ENCODE measurements around the gene CHTF8.
"Not testable (repeated sequence)": the region's sequence is repeated elsewhere in the genome, so short reads cannot be mapped to it uniquely, and the experiment has no call there.

CHTF8 gene

GRCh38 chr16:69138608-69139007 is 6.2 kb upstream of the CHTF8 start:
- DNase-seq (ENCODE audit: low spot score) = no peak

- no peak for DNase-seq (ENCODE audit: low spot score)
These were observed 1.1 kb upstream of the CHTF8 start for GRCh38 chr16:69133373-69133954.

DNA sequence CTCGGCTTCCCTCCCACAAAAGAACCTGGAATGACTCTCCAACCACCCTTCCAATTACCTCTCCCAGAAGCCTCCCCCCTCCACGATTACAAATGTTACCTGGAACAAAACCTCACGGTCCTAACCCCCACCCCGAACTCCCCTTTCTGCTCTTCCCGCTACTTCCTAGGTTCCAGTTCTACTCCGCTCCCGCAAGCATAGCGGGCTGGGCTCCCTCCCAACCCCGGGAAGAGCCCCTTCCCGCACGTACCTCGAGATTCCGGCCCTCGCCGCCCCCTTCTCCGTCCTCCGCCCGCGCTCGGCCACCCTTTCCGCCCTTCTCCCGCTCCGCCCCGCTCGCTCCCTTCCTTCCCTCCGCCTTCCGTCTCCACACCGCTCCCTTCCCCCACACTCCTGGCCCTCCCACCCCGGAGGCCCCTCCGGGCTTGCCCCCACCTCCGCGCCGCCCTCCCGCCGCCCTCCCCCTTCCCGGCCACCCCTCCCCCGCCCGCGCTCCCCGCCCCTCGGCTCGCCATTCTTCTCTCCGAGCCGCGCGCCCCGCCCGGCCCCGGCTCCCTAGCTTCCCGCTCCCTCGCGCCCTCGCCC is 457 bp downstream of the CHTF8 start:
- DNase-seq (ENCODE audit: low spot score) = peak; percentile 94

DNA sequence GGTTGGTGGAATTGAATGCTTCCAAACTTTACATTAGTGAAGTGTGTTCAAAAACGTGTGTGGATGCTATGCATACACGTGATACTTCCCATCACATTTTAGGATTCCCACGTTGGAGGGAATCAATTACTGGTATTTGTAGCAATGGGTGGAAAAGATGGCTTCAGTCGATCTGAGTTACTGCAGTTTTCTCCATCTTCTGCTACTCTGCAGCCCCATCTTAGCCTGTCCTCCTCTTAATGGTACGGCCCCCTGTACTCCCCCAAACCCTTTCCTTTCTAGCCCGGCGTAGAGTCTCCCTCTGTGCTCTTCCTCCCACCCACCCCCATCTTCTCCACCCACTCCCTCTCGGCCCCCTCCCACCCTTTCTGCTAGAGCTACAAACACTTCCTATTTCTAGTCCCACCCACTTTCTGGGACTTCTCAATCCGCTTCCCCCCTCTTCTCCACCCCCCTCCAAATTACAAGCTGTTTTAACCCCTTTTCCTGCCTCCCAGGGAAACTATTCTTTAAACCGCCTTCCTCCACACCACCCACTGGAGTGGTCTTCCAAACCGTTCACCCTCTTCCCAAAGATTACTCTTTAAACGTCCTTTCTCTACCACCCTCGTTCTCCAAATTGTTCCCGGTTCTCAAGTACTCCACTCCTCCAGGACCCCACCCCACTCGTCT is 1.1 kb downstream of the CHTF8 start:
- peak; percentile 57 for DNase-seq (ENCODE audit: low spot score)

DNA sequence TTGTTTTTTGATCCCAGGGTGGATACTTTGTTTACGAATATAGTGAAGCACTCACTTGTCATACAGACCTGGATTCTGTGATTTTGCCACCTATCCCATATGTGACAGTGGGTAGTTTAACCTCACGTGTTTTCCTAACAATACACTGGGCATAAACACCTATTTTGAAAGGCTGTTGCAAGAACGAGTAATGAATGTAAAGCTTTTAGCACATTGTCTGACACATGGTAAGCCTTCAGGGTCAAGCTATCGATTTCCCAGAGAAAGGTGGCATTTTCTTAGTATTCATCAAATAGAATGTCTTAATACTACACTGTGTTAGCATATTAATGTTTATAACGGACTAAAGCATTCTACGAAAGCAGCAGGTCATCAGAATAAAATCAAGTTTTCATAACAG is 1.9 kb downstream of the CHTF8 start:
- DNase-seq (ENCODE audit: low spot score) = no peak

DNA sequence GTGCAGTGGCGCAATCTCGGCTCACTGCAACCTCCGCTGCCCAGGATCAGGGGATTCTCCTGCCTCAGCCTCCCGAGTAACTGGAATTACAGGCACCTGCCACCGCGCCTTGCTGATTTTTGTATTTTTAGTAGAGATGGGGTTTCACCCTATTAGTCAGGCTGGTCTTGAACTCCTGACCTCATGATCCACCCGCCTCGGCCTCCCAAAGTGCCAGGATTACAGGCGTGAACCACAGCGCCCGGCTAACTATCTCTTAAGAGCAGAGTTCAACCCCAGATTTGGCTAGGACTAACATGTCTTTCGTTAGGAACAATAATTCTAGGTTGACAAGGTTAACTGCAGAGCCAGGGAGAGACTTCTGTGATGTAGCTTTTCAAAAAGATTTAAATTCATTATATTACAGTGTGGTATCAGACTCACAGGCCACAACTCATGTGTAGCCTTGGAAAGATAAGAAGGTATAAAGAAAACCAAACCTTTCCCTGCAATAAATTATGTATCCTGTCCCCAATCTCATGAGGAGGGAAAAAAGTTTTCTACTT is 4.3 kb downstream of the CHTF8 start:
- no peak for DNase-seq (ENCODE audit: low spot score)

DNA sequence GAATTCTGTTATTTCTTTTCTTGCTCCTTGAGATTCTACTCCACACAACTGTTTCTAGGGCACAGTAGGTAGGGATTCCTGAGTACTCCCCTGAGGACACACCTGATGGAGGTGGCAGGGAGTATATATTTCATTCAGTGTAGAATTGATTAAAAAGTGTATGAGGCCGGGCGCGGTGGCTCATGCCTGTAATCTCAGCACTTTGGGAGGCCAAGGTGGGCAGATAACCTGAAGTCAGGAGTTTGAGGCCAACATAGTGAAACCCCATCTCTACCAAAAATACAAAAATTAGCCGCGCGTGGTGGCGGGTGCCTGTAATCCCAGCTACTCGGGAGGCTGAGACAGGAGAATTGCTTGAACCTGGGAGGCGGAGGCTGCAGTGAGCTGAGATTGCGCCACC is 5.6 kb downstream of the CHTF8 start:
- DNase-seq (ENCODE audit: low spot score) = not testable (repeated sequence)

DNA sequence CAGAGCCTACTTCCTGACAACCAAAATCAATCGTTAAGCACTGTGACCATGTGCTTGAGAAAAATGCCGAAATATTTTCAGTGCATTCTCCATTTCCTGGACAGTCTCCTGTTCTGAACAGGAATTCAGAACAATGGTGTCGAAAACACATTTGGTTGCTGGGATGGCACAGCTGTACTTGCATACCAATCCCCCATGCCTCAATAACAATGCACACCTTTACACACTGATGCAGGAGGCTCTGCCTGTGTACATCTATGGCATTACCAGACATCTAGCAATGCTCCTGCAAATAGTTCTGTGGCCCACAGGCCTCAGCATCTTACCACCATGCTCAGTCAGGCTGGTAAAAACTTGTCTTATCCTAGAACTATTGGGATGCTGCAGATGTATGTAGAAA is 6.2 kb downstream of the CHTF8 start:
- no peak for DNase-seq (ENCODE audit: low spot score)

DNA sequence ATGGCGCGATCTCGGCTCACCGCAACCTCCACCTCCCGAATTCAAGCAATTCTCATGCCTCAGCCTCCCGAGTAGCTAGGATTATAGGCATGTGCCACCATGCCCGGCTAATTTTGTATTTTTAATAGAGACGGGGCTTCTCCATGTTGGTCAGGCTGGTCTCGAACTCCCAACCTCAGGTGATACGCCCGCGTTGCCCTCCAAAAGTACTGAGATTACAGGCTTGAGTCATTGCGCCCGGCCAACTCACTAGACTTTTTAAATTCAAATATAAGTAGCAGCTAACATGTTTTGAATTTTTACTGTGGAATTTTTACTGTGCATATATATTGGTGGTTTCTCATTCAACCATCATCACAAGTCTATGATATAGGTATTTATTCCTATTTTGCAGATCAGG is 7.4 kb downstream of the CHTF8 start:
- DNase-seq (ENCODE audit: low spot score) = not testable (repeated sequence)

DNA sequence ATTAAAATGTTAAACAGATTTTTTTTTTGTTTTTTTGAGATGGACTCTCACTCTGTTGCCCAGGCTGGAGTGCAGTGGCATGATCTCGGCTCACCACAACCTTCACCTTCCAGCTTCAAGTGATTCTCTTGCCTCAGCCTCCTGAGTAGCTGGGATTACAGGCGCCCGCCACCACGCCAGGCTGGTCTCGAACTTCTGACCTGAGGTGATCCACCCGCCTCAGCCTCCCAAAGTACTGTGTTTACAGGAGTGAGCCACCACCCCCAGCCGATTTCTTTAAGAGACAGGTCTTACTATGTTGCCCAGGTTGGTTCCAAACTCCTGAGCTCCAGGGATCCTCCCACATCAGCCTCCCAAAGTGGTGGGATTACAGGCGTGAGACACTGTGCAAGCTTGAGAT is 8.0 kb downstream of the CHTF8 start:
- not testable (repeated sequence) for DNase-seq (ENCODE audit: low spot score)

DNA sequence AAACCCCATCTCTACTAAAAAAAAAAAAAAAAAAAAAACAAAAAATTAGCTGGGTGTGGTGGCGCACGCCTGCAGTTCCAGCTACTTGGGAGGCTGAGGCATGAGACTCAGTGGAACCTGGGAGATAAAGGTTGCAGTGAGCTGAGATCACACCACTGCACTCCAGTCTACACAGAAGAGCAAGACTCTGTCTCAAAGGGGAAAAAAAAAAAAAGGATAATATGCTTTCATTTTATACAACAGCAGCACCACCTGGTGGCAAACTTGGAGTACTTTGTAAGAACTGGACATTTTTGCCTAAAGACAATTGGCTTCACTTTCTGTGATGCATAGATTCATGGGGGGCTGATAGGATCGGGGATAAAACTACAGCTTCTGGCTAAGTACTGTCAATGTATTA is 8.5 kb downstream of the CHTF8 start:
- DNase-seq (ENCODE audit: low spot score) = peak; percentile 59

DNA sequence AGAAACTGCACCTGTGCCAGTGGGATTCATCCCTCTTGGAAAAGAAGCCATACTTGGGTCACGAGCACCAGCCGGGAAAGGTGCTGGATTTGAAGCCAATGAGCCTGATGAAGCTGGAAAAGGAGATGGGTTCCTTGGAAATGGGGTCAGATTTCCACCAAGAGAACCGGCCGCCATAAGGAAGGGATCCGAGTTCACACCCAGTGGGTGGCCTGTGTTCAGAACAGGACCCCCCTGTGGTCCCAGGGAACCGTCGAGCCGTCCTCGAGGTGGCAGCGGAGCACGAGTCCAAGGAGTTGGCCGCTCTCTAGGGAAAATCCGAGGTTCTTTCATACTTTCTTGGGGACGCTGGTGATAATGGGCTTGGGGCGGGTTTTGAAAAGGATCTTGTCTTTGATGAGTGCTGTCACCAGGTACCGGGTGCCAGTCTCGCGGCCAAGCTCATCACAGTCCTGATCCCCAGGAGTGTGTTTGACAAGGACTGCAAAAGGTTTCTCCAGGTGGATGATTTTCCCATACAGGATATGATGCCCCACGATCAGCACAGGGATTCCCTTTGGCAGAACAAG is 12.2 kb downstream of the CHTF8 start:
- no peak for DNase-seq (ENCODE audit: low spot score)

DNA sequence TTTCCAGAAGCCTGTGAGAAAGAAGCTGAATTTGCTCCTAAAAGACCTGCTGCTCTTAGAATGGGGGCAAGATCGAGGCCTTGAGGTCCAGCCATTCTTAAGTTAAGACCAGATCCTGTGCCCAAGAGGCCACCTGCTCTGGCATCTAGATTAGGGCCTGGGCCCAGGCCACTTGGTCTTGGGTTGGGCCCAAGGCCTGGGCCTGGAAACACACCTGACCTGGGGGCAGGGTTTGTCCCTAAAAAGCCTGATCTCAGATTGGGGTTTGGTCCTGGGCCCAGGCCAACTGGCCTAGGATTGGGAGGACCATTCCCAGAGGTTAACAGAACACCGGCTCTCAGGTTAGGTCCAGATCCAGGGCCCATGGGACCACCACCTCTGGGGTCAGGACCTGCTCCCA is 12.9 kb downstream of the CHTF8 start:
- DNase-seq (ENCODE audit: low spot score) = no peak

GRCh38 chr16:69118994-69119393 is 13.4 kb downstream of the CHTF8 start:
- DNase-seq (ENCODE audit: low spot score) = no peak

DNA sequence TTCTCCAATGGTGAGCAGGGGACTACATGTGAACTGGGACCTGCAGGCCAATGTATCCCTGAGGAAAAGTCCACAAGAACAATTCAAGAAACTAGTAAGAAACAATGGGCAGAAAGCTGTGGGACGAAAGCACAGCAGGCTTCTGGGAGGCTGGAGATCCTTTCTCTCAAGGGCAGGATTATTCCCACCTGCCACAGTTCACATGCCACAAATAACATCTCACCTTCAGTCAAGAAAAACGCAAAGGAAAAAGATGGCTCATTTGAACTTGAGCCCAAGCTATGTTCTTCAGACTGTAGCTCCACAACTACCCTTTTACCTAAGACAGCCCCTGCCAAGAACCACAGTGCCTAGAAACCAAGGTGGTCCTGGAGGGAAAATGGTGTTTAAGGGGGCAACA is 13.9 kb downstream of the CHTF8 start:
- DNase-seq (ENCODE audit: low spot score) = no peak

GRCh38 chr16:69116906-69117305 is 15.5 kb downstream of the CHTF8 start:
- DNase-seq (ENCODE audit: low spot score) = no peak

- no peak for DNase-seq (ENCODE audit: low spot score)
These were observed 16.0 kb downstream of the CHTF8 start for GRCh38 chr16:69116256-69116875.

GRCh38 chr16:69115837-69116236 is 16.6 kb downstream of the CHTF8 start:
- no peak for DNase-seq (ENCODE audit: low spot score)

DNA sequence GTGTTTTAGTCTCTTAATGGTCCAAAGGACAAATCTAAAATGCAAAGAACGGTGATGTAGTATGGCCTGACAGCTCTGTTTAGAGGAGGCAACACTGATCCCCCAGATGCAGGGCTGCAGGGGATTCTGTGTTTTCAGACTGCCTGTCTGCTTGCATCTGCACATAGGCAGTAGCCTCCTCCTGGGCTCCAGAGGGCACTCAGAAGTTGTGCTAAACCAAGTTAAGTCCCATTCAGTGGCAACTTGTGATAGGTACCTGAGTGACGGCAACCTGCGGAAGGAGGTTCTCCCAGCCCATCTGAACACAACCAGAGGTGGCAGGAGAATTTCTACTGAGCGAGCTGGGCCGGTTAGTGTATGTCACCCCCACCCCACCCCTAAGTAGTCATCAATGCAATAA is 17.0 kb downstream of the CHTF8 start:
- DNase-seq (ENCODE audit: low spot score) = no peak

GRCh38 chr16:69114976-69115355 is 17.4 kb downstream of the CHTF8 start:
- DNase-seq (ENCODE audit: low spot score) = no peak

GRCh38 chr16:69114346-69114975 is 17.9 kb downstream of the CHTF8 start:
- no peak for DNase-seq (ENCODE audit: low spot score)

DNA sequence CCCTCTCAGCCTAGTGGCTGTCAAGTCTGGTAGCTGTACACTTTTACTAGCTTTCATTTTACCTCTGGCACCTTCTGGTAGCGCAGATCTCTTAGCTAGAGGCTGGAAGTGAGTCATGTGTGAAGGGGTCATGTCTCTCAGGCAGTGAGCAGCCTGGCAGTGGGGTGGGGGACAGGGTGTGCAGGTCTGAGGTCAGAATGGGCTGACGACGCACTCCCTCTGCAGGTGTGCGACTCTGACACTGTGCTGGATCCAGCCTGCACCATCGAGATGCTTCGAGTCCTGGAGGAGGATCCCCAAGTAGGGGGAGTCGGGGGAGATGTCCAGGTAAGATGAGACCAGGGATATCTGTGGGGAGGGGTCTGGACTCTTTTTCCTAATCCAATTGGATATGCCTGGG is 19.2 kb downstream of the CHTF8 start:
- no peak for DNase-seq (ENCODE audit: low spot score)

Measured in AG08395 (cell line).